GM12801 (cell line): ENCODE data around the gene LLGL2.

Experiments
- CTCF ChIP-seq: IDR thresholded peaks from one replicate; pipeline ENCODE4 v1.5.1; 2011; ENCODE audit warnings: control low read depth; ENCODE audit not compliant: insufficient read length; ENCODE audit errors: extremely low read depth

The LLGL2 gene

DNA sequence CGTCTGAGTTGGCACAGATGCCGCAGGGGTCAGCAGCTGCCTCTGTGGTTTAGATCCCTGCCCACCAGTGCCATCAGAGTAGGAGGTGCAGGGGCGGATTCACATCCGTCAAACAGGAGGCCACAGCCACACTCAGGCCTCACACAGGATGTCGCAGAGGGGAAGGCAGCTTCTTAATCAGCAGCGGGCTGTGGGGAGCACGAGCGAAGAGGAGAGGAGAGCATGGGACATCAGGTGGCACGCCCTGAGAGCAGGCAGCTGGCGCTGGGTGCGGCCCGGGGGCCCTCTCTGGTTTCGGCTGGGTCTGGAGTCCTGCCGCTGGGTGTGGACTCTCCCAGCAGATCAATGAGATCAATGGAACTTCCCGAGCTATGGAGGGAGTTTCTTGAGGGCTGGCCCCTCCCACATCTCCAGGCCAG is 9.6 kb downstream of the LLGL2 start:
- no peak for TF ChIP-seq CTCF

DNA sequence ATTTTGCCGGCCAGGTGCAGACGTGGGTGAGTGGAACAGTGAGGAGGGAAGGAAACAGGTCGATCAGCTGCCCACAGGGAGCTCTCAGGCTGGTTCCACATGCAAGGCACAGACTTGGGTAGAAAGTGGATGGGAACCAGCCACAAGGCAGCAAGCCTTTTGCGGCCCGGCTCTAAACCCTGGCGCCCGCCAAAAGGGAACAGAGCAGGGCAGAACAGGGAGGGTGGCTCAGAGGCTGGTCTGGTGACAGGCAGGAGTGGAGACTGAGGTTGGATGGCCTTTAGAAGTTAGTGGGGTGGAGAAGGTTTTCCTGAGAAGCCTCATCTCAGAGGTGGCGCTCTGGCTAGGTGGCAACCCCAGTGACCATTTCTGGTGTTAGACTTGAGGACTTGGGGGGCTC is 10.4 kb downstream of the LLGL2 start:
- no peak for TF ChIP-seq CTCF

DNA sequence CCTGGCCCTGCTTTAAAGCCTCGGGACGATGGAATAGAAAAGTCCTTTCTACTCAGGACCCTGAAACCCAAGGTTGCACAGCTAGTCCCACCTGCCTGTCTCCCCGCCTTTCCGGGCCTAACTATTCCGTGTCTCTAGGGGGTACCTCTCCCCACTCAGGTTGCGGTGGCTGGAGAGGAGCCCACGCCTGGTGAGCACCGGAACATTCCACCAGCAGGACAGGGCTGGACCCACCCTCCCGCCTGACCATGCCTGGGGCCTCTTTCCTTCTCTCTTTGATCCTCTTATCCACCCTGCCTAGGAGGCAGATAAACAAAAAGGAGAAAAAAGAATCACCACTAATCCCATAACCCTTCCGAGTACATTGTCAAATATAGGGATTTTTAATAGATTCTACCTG is 10.9 kb downstream of the LLGL2 start:
- no peak for TF ChIP-seq CTCF

- no peak for TF ChIP-seq CTCF
These were observed 14.7 kb downstream of the LLGL2 start for GRCh38 chr17:75539967-75540729.

GRCh38 chr17:75540923-75541503 is 15.5 kb downstream of the LLGL2 start:
- TF ChIP-seq CTCF, result no peak

- no peak for TF ChIP-seq CTCF
These were observed 16.7 kb downstream of the LLGL2 start for GRCh38 chr17:75542229-75542628.

DNA sequence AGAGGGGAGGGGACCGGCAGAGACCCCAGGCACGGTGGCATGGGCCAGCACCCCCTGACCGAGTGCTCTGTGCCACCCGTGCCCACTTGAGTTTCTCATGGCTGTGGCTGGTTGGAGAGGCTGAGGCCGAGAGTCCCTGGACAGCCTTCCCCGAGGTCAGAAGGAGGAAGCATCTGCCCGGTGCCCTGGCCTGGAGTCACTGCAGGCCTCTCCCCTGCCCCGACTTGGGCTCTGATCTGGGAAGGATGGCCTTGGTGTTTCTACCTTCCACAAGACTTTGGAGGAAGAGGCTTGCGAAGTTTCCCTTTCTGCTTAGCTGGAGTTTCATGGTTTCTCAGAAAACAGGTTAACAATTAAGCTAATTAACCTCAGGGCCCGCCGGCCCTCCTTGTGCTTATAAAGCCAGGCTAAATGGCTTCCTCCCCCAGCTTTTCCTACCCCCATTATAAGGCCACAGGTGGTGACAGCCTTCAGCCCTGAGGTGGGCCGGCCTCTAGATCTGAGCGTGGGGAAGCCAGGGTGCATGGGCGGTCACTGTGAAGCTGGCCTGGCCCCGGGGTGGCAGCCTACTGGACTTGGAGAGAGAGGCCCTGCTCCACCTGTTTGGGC is 17.3 kb downstream of the LLGL2 start:
- TF ChIP-seq CTCF, result no peak
